ENCODE results near the gene FOXP1.

The FOXP1 gene

GRCh38 chr3:71127052-71127831 is 456.3 kb downstream of the FOXP1 start:
- DNase-seq (ENCODE audit: low read depth in 2 of 2): peak; percentile 28 to 44

- DNase-seq (ENCODE audit: low read depth in 2 of 2): no peak
These were observed 457.8 kb downstream of the FOXP1 start for GRCh38 chr3:71125738-71126137.

- no peak for DNase-seq (ENCODE audit: low read depth in 2 of 2)
These were observed 459.5 kb downstream of the FOXP1 start for GRCh38 chr3:71124048-71124447.

GRCh38 chr3:71122641-71123040 is 460.9 kb downstream of the FOXP1 start:
- no peak for DNase-seq (ENCODE audit: low read depth in 2 of 2)

- no peak for DNase-seq (ENCODE audit: low read depth in 2 of 2)
These were observed 461.9 kb downstream of the FOXP1 start for GRCh38 chr3:71121429-71122167.

GRCh38 chr3:71120012-71120411 is 463.5 kb downstream of the FOXP1 start:
- no peak for DNase-seq (ENCODE audit: low read depth in 2 of 2)

GRCh38 chr3:71119171-71119570 is 464.4 kb downstream of the FOXP1 start:
- DNase-seq (ENCODE audit: low read depth in 2 of 2): no peak

GRCh38 chr3:71118436-71118835 is 465.1 kb downstream of the FOXP1 start:
- DNase-seq (ENCODE audit: low read depth in 2 of 2): no peak

- no peak for DNase-seq (ENCODE audit: low read depth in 2 of 2)
These were observed 465.8 kb downstream of the FOXP1 start for GRCh38 chr3:71117572-71118247.

GRCh38 chr3:71114610-71115009 is 468.9 kb downstream of the FOXP1 start:
- DNase-seq (ENCODE audit: low read depth in 2 of 2): no peak

GRCh38 chr3:71112576-71112975 is 471.0 kb downstream of the FOXP1 start:
- no peak for DNase-seq (ENCODE audit: low read depth in 2 of 2)

- no peak for DNase-seq (ENCODE audit: low read depth in 2 of 2)
These were observed 471.6 kb downstream of the FOXP1 start for GRCh38 chr3:71111784-71112440.

- DNase-seq (ENCODE audit: low read depth in 2 of 2): no peak
These were observed 472.9 kb downstream of the FOXP1 start for GRCh38 chr3:71110385-71111222.

GRCh38 chr3:71109977-71110285 is 473.6 kb downstream of the FOXP1 start:
- DNase-seq (ENCODE audit: low read depth in 2 of 2): no peak

- no peak for DNase-seq (ENCODE audit: low read depth in 2 of 2)
These were observed 474.1 kb downstream of the FOXP1 start for GRCh38 chr3:71109241-71109976.

GRCh38 chr3:71107926-71108325 is 475.6 kb downstream of the FOXP1 start:
- no peak for DNase-seq (ENCODE audit: low read depth in 2 of 2)

GRCh38 chr3:71104976-71105375 is 478.6 kb downstream of the FOXP1 start:
- no peak for DNase-seq (ENCODE audit: low read depth in 2 of 2)

GRCh38 chr3:71104556-71104955 is 479.0 kb downstream of the FOXP1 start:
- no peak for DNase-seq (ENCODE audit: low read depth in 2 of 2)

GRCh38 chr3:71104121-71104541 is 479.4 kb downstream of the FOXP1 start:
- DNase-seq (ENCODE audit: low read depth in 2 of 2): no peak

GRCh38 chr3:71103430-71103921 is 480.1 kb downstream of the FOXP1 start:
- no peak for DNase-seq (ENCODE audit: low read depth in 2 of 2)

Data from stimulated activated CD8-positive, alpha-beta memory T cell treated with anti-CD3 and anti-CD28 coated beads, Interleukin-7, amount 100 ng/mL, for 4 hours (primary cell).